ENCODE results near the gene SLC6A11.

Gene SLC6A11

DNA sequence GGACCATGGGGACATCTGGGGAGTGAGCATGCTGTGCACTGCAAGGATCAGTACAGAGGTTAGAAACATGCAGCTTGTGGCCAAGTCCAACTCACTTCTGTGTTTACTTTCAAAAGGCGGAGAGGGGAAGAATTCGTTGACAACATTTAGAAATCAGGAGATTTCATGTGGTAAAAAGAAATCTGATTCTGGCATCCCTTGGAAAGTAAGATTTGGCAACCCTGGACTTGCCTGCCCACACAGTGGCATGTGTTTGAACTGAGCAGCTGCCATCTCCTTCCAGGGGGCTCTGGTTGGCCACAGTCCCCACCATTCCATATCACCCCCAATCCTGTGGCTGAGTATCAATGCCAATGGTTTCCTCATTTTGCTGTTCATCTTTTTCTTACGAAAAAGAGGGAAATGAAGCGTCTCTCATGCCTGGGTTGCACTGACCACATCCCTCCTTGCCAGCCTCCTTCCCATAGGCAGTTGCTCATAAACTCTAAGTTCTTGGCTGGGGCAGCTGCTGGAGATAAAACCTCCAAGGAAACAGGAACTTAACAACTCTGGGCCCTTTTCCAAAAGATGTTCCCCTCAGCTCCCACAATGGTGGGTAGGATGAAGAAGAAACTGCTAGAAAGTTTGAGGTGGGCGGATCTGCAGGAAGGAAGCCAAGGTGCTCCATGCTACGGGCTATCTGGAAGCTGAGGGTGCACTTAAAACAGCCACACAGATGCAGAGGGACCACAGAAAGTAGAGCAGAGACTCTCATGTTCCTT, 29.2 kb downstream of the SLC6A11 start:
- DNase-seq: no peak

DNA sequence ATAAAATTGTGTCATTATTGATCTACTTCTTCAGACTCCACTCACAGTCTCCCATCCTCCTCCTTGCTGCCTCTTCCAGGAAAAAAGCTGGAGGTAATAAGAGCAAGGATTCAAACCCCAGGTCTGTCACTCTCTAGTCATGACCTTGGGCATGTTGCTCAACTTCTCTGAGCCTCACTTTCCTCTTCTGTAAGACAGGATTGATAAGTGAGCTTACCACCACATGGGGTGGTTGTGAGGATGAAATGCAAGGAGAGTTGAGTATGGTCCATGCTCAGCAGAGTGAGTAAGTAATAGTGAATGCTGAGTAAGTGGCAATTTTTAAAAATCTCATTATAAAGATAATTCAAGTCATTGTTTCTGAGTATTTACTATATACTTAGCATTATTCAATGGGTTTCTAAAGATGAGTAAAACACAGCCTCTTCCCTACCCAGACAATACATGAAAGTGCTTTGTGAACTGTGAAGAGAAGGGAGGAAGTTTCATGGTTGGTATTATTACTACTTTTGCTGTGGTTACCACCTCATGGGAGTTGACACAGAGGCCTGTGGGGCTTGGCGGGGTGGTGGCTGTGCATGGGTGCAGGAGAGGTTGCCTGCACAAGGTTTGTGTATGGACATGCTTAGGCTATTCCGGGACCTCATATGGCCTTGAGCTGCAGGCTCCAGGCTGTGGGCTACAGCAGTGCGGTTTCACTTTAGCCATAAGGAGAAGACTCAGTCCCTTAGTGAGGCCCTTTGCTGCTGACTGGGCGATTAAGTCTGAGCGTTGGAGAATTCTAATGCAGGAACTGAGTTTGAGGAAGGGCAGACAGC, 30.0 kb downstream of the SLC6A11 start:
- no peak for DNase-seq

DNA sequence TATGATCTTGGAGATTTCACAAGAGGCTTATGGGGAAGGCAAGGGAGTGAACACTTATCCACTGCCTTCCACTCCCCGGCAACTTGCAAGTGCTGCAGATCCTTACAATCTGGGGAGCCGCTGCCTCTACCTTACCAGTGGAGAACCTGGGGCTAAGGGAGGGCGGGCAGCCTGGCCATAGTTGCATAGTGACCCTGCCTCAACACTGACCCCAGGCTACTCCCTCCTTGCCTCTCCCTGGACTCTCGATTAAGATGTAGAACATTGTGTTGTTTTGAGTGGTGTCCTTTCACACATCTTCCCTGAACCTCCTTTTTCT, 30.6 kb downstream of the SLC6A11 start:
- no peak for DNase-seq

DNA sequence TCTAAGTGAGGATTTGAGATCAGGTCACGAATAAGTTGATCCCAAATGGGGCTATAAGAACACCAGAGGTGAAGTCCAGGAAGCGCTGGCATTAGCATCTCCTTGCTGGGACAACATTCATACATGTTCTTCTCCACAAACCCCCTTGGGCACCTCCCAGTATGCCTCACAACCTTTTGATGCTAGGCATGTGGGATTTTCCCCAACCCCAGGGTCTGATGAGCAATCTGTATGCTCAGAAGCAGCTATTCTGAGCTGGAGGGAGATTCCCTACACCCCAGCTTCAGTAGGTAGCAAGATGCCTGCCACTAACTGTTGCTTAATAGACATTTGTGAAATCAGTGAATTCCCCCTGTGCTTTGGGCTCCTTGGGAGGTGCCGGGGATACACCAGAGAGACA, 32.2 kb downstream of the SLC6A11 start:
- no peak for DNase-seq

DNA sequence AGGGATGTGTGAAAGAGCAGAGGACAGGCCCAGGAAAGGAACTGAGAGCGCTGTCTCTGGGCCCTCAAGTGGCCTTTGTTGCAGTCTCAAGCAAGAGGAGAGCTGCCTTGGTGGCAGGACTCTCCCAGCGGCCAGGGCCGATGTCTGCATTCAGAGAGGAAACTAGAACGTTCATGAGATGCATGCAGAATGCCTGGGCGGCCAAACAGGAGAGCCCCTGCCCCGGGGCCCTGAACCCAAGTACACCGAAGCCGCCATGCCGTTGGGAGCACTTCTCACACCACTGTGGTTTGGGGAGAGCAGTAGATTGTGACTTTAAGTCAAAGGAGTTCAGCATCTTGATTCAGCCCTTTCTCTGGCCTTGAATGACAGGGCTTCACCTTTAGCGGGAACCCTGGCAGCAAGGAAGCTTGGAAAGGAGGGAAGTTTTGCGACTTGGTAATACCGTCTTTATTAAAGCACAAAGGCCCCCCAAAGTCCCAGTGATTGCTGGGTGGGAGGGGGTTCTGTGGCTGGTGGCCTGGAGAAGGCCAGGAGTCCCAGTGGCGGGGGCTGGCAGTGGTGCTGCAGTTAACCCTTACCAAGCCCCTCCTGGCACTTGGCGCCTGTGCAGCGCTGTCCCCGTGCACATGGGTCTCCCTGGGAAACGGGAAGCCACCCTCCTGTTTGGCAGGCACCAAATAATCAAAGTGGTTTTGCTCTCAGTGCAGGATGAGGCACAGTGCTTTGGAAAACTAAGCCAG, 36.2 kb downstream of the SLC6A11 start:
- DNase-seq: no peak

DNA sequence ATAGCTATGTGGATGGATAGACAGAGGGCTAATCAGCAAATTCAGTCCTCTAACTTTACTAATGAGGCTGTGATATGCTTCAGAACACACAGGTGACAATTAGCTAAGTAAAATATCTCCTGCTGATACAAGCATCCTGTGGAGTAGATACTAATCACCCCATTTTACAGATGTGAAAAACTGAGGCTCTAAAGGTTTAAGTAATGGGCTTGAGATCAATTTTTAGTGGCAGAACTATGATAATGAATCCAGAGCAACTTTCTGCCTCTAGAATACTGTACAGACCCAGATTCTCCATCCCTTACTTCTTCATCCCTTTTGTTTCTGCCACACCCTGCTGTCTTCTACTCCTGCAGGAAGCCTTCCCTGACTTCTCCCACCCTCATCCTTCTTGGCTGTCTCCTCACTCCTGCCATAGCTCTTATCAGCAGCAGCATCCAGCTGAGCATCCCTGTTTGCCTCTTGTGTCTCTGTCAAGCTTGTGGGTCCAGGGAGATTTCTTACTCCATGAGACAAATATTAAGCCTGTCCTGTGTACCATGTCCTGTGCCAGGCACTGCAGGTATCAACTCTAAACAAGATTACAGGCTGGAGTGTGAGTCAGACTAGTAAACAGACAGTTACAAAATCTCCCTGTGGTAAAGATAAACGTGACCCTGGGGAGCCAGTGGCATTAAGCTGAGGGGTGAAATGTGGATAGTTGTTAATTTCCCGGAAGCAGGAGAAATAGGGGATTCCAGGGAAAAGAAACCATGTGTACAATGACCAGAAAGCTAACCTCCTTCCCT, 39.2 kb downstream of the SLC6A11 start:
- no peak for DNase-seq

DNA sequence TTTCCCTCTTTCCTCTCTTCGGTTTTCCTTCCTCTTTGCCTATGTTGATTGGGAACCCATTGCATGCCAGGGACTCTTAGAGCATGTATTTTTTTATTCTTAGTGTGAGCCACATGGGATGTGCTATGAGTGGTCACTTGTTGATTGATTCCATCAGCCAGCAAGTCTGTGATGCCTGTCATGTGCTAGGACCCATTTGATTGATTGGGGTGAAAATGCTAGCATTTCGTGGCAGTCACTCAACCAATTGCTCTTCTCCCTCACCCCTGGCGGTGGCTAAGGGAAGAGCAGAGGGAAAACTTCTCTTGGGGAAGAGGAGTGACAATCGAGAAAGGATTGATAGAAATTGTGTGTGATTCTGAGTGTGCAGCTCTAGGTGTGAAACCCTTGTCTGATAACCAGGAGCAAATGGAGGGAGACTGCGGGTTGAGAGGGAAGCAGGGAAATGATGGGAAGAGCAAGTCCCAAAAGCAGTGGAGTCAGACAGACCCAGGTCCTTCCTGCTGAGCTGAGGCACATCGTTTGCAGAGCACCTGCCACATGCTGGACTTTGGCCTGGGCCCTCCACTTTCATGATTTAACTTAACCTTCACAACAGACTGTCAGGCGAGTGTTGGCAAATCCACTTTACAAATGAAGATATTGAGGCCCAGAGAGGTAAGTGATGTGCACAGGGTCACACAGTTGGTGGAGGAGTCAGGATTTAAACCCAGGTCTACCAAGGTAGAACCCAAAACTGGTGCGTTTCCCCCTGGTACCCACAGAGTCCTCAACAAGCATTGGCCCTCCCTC, 40.0 kb downstream of the SLC6A11 start:
- no peak for DNase-seq

DNA sequence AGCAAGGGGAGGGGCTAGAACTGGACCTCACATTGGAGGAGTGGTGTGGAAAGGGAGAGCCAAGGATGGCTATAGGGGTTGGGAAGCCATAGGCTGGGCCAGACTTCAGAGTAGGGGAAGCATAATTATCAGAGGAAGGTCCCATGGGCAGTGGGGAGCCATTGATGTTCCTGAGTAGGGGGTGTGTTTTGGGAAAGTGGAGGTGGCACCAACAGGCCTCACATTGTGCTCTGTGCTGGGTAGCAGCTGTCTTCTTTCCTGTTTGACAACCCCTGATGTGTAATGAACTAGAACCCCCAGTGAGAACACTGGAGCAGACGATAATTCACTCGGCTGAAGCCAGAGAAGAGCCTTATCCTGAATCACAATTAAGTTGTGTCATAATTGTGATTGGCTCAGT, 41.2 kb downstream of the SLC6A11 start:
- DNase-seq: no peak

DNA sequence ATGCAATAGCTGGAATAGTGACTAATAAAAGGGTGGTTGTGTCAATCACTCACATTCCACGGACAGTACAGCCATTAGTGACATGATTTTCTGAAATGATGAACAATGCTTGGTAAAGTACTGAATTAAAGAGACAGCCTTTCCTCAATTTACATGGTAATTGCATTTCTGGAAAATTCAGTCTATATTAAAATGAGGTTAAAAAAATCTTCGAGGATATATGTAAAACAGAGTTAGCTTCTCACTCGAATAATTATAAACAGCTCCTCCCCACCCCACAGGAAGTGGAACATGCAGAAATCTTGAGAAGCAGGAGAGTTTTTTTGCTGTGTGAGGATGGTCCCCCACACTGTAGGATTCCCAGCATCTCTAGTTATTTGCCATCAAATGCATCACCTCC, 42.1 kb downstream of the SLC6A11 start:
- DNase-seq: no peak

DNA sequence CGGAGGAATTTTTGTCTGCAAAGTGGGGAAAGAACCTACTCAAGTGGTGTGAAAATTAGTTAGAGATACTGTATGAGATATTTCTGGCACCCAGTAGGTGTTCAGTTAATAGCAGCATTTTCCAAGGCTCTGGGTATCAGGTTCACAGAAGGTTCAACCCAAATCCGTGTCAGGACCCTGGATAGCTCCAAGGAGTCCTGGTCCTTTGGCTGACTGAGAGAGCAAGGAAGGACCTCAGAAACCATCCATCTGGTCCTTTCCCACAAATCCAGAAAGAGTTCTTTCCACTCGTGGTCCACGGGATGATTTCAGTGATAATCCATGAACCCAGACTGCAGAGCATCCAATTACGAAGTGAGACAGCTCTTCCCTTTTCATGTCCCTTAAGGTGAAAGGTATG, 51.4 kb downstream of the SLC6A11 start:
- DNase-seq: no peak

DNA sequence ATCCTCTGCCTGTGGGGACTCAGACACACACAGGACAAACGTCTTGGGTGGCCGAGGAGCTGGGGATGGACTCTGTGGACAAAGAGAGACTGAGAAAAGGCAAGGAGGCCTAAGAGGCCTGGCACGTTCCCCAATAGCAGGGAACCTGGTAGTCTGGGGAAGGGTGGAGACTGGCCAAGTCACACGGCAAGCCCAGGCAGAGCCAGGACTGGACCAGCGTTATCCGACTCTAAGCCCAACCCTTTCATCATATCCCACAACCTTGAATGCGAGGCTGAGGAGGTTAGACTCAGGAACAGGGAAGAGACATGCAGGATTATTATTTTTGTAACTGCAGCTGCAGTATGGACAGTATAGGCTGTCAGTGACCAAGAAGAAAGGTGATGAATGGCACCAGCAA, 53.4 kb downstream of the SLC6A11 start:
- DNase-seq: no peak

DNA sequence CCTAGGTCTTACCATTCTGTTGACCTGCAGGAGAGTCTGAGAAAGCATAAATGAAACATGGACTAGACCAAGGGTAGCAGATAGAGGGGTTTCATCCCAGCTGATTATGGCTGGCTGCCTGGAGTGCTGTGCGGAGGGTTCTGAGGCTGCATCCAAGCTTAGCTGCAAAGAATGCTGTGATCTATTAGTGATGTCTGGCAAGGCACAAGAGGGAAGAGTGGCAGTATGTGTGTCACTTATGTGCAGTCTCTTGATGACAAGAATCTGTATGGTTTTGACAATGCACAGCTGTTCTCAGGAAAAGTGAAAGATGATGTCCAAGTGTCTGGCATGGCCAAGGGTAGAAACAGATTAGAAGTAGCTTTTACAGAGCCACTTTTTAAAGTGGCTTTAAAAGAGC, 54.3 kb downstream of the SLC6A11 start:
- DNase-seq: no peak

DNA sequence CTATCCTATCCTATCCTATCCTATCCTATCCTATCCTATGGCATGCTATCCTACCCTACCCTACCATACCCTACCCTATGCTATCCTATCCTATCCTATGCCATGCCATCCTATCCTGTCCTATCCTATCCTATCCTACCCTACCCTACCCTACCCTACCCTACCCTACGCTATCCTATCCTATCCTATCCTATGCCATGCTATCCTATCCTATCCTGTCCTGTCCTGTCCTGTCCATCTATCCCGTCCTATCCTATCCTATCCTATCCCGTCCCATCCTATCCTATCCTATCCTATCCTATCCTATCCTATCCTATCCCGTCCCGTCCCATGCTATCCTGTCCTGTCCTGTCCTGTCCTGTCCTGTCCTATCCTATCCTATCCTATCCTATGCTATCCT, 57.4 kb downstream of the SLC6A11 start:
- no peak for DNase-seq

DNA sequence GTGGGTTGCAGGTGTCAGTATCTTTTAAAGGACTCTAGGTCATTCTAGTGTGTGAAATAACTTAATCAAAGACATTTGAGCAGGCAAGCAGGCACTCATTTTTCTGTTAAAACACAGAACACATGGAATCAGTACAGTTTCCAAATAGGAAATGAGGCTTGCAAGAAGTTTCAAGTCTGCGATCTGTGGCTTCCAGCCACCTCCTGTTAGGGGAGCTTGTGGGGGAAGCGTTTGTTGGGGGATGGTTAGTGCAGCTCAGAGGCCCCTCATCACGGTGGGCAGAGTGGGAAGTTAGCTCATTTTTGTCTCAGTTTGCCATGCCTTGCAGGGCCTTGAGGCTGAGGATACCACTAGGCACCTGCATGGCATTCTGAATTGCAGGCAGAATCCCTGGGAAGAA, 59.9 kb downstream of the SLC6A11 start:
- DNase-seq: no peak

DNA sequence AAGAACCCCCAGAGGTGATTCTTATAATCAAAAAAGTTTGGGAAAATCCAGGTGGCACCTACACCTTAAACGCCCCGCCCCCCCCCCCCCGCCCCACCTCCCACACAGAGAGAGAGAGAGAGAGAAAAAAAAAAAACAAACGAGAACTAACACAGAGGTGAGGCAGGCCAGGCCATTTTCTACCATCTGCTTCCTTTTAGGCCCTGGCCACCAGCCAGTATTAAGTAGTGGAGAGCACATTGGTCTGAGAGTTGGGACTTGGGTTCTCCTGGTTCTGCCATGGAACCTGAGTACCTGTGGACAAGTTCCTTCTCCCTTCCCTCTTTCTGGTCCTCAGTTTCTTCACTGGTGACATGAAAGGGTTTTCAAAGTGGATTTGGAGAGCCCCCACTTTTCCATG, 60.6 kb downstream of the SLC6A11 start:
- DNase-seq: no peak

DNA sequence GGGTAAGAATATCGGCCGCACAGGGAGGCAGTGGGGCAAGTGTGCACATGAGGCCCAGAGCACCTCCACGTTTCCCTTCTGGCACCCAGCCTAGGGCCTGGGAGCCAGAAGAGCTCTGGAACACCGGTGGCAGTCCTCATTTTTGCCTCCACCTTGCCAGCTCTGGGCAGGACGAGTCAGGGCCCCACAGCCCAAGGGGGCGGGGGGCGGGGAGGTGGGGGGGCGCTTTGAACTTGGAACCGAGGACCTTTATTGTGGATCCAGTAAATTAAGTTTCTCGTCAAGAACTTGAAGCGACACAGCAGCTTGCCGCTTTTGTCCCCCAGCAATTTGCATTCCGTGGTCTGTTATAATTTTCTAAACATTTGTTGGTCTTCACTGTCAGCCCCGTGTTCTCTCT, 66.8 kb downstream of the SLC6A11 start:
- no peak for DNase-seq

DNA sequence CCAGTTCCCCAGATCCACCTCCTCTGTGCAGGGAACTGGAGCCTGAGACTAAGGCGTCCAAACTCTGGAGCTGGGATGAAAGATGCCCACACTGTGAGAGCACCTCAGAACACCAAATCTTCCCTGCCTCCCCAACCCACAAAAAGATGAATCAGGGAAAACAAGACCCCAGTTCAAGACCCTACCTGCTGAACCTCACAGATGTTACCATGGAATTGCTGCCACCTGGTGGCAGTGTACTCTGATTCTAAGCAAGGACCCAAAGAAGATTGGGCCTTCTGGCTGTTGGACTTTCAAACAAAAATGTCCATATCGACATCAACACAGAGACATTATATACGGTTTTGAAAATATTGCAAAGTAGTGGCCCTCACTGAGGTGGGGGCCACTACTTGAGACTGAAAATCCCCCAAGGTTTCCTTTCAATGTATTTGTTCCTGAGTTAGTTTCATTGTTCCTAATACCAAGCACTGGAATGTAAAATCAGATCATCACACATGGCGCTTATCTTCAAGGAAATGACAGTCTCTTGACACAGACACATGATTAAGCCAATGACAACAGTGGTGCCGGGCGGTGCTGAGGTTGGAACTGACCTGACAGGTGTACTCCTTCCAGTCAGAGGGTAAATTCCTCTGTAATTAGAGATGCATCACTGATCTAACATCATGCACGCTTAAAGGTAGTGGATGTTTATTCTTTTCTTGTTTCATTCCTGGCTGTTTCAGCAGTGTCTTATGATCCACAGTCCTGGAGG, 67.6 kb downstream of the SLC6A11 start:
- DNase-seq: peak; percentile 34

DNA sequence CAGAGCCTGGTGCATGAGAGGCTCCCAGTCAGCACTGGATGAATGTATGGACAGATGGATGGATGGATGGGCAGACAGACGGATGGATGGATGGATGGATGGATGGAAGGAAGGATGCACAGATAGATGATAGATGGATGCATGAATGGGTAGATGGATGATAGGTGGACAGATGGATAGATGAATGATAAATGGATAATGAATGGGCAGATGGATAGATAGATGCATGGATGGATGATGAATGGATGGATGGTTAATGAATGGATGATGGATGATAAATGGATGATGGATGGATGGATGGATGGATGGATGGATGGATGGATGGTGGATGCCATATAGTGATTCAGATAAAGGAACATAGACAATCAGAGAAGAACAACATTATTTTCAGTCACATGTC, 71.0 kb downstream of the SLC6A11 start:
- no peak for DNase-seq

DNA sequence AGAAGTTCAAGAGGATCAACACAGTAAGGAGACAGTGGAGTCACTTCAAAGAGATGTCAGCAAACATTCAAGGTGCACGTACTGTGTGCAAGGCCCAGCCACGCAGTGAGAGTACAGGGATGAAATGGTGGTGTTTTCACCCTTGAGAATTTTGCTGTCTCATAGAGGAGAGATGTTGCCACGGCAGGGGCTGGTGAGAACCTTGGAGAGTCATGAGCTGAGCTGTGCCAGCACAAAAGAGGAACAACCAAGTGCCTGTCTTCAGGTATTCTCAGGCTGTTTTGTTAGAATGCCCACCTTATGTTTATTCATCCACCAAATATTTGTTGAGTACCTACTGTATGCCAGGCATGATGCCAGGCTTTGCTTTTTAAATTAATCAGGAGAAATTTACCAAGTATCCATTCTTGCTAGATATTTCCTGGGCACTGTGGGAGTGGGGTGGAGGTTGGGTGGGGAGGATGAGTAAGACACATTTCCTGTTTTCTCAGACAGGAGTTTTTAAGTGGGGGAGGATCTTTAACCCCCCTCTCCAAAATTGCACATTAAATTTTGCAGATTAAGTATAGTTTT, 72.6 kb downstream of the SLC6A11 start:
- no peak for DNase-seq

DNA sequence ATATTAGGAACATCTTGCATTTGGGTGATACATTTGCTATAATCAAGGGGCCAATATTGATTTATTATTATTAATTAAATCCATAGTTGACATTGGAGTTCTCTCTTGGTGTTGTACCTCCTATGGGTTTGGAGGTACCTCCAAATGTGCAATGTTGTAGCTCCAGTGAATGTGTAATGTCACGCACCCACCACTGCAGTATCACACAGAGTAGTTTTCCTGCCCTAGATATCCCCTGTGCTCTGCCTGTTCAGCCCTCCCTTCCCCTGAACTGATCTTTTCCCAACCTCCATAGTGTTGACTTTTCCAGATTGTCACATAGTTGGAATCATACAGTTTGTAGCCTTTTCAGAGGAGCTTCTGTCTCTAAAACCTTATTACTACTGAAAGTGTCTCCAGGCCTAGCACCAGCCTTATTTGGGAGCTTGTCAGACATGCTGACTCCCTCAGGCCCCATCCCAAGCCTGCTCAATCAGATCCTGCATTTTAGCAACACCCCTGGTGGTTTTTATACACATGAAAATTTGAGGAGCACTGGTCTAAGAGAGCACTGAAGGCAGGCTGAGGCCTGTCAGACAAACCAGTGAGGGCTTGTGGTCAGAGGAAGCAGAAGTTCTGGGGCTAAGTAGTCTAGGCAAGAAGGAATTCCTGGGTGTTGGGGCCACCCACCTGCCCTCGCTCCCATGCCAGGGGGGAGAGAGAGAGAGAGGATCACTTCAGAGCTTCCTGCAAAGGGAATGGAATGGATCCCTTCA, 73.4 kb downstream of the SLC6A11 start:
- no peak for DNase-seq
